SK-N-MC (cell line): ENCODE measurements around the gene MPIG6B.

Experiments used
- DNase-seq: peaks from one replicate; pipeline ENCODE4 v3.0.0-alpha.2; 2011; ENCODE audit warnings: low read depth, low spot score
- H3K27ac ChIP-seq: fragments of 200-600 bp; sonication (generic); 2 replicates; pipeline ENCODE4 v1.5.1; 2016; ENCODE audit warnings: mixed run types
- H3K36me3 ChIP-seq: fragments of 200-600 bp; sonication (generic); 2 replicates; pipeline ENCODE4 v1.6.1; 2017; ENCODE audit warnings: antibody characterized with exemption, low read length, mixed read lengths; ENCODE audit not compliant: insufficient read depth
- H3K4me3 ChIP-seq: fragments of 200-600 bp; sonication (generic); 2 replicates; pipeline ENCODE4 v1.5.1; 2016
- H3K9ac ChIP-seq: fragments of 200-600 bp; sonication (generic); 2 replicates; pipeline ENCODE4 v1.8.0; 2017; ENCODE audit warnings: mixed run types, mixed read lengths; ENCODE audit not compliant: insufficient read length
- H3K9me3 ChIP-seq: fragments of 200-600 bp; sonication (generic); 2 replicates; pipeline ENCODE4 v1.6.1; 2017; ENCODE audit warnings: low read depth, mild to moderate bottlenecking, antibody characterized with exemption, low read length, moderate library complexity, mixed read lengths
- EZH2 ChIP-seq: fragments of 200-600 bp; sonication (generic); IDR thresholded peaks from one replicate; pipeline ENCODE4 v1.6.1; 2017; ENCODE audit warnings: antibody characterized with exemption
- FOXP2 ChIP-seq: optimal IDR thresholded peaks from 2 replicates; pipeline ENCODE3; 2011; ENCODE audit warnings: mild to moderate bottlenecking, moderate library complexity; ENCODE audit not compliant: insufficient read depth; ENCODE audit errors: extremely low read length, control extremely low read depth
- POLR2AphosphoS5 ChIP-seq: IDR thresholded peaks from 2 replicates; pipeline ENCODE4 v1.6.1; 2012; ENCODE audit warnings: mild to moderate bottlenecking, low read depth, low read length, borderline replicate concordance

MPIG6B gene

GRCh38 chr6:31723980-31724691 lies 963 bp downstream of the MPIG6B start:
- DNase-seq, result no peak
- TF ChIP-seq POLR2AphosphoS5 (no peak), EZH2 (no peak), FOXP2 (no peak)
- H3K36me3 ChIP-seq, result peaks cover 6% of the 10 kb centered on the region; the same call in 1 of the 2 replicates
- no peaks in the 10 kb centered on the region for H3K9me3 ChIP-seq
- H3K9ac ChIP-seq, result no peak overlapping the region
- no peak overlapping the region for H3K4me3 ChIP-seq
- no peak overlapping the region for H3K27ac ChIP-seq

DNA sequence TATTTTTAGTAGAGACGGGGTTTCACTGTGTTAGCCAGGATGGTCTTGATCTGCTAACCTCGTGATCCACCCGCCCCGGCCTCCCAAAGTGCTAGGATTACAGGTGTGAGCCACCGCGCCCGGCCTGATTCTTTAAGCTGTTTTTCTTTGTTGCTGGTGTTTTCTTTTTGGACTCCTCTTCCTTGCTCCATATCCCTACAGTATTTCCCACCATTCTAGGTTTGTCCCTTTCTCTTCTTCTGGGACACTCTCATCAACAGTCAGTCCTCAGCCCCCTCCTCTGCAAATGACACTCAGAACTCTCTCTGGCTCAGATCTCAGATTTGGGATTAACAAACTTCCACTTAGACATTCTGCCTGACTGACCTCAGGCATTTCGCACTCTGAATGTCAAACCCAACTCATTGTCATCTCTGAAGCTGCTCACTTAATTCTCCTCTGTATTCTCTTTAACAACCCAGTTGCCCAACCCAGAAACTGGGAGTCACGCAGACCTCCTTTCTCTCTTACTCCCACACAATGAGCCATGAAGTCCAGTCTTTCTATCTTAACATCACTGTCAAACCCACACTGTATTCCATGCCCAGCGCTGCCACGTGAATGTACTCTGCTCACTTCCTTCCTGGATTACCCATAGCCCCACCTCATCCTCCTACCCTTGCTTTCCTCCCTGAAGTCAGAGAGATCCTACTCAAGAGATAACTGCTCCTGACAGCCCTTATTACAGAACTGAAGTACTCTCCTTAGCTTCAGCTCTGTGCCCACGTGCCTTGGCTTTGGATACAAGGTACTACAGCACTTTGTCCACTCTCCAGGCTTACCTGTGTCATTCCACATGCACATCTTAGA lies 2.6 kb downstream of the MPIG6B start:
- Histone ChIP-seq H3K9me3 (no peaks in the 10 kb centered on the region), H3K27ac (no peak overlapping the region), H3K36me3 (peaks cover 9% of the 10 kb centered on the region; the same call in 1 of the 2 replicates), H3K9ac (no peak overlapping the region), H3K4me3 (no peak overlapping the region)
- no peak for DNase-seq
- TF ChIP-seq EZH2 (no peak), POLR2AphosphoS5 (no peak), FOXP2 (no peak)

GRCh38 chr6:31727034-31727716 lies 4.0 kb downstream of the MPIG6B start:
- no peak overlapping the region for H3K9ac ChIP-seq
- TF ChIP-seq POLR2AphosphoS5 (no peak), FOXP2 (no peak), EZH2 (no peak)
- no peak overlapping the region for H3K4me3 ChIP-seq
- H3K36me3 ChIP-seq, result peaks cover 23% of the 10 kb centered on the region
- H3K27ac ChIP-seq, result no peak overlapping the region
- no peak for DNase-seq
- H3K9me3 ChIP-seq, result no peaks in the 10 kb centered on the region

DNA sequence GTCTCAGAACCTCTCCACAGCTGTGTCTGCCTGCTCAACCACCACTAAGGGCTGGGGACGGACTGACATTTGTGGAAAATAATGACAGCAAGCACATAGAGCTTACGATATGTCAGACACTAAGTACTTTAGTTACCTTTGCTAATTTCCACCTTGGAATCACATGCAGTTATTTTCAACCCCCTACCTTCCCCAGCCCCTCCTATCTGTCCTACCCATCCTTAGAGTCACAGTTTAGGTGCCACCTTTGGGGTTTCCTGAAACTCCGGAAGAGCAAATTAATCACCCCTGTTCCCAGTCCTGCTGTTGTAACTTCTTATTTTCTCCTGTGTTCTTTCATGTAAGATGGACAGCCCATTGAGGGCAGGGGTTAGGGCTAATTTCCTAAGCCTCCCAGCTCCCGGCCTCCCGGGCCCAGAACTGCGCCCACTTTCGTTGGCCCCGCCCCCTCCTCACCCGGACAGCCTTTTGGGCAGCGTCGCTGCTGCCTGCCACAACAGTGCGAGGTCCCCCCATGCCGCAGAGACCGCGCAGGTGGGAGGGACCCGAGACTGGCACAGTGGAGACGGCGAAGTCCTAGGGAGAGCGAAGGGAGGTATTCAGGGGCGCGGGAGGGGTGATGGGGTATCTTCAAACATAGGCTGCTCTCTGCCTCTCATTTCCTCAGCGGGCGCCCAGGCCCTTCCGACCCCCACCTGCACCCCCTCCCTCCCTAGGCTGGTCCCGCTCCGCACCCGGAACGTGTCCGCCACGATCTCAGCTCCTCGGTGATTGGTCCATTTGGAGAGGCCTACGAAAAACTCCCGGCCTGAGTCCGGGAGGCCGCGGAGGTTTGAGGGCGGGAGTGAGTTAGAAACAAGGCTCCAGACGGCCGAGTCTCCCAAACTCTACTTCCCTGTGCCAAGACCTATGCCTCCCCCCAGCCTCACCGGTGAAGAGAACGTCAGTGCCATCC lies 4.8 kb downstream of the MPIG6B start:
- H3K9ac ChIP-seq, result no peak overlapping the region
- TF ChIP-seq EZH2 (no peak), FOXP2 (no peak), POLR2AphosphoS5 (no peak)
- no peaks in the 10 kb centered on the region for H3K9me3 ChIP-seq
- no peak overlapping the region for H3K27ac ChIP-seq
- peaks cover 31% of the 10 kb centered on the region for H3K36me3 ChIP-seq
- no peak for DNase-seq
- no peak overlapping the region for H3K4me3 ChIP-seq

- peak within 1 kb of the TSS; percentile 94 for H3K4me3 ChIP-seq
- TF ChIP-seq FOXP2, result no peak
- TF ChIP-seq EZH2, result no peak
- no peak for TF ChIP-seq POLR2AphosphoS5
- H3K27ac ChIP-seq, result peak within 1 kb of the TSS; percentile 35; the same call in 1 of the 2 replicates
- peaks cover 41% of the 10 kb centered on the region for H3K36me3 ChIP-seq
- no peaks in the 10 kb centered on the region for H3K9me3 ChIP-seq
- peak within 1 kb of the TSS; percentile 76 for H3K9ac ChIP-seq
- no peak for DNase-seq
These were observed 5.8 kb downstream of the MPIG6B start, which contains the start of gene DDAH2 for GRCh38 chr6:31728767-31729514. TSS of gene DDAH2 (minus strand) at chr6:31729299. CDS start at chr6:31729161, 138 bp downstream.

DNA sequence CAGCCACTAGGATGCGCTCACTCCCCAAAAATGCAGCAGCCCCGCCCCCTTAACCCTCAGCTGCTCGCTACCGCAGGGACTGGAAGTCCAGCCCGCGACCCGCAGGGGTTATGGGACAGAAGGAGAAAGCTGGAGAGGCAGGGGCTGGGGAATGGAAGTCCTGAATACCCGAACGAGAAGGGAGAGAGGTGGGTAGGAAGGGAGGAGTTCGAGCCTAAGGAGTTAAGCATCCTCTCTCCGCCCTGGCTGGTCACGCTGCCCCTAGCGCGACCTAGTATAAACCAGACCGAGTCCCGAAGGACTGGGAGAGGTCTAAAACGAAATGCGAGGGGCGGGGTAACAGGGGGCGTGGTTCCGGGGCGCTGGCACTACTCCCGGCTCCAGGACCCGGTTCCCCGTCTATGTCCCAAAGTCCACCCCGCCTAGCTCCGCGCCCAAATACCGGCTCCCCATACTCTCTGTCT lies 6.4 kb downstream of the MPIG6B start:
- no peak for DNase-seq
- Histone ChIP-seq H3K9ac (peak overlapping the region; percentile 76), H3K4me3 (peak overlapping the region; percentile 94), H3K9me3 (no peaks in the 10 kb centered on the region), H3K36me3 (peaks cover 47% of the 10 kb centered on the region), H3K27ac (peak overlapping the region; percentile 35; the same call in 1 of the 2 replicates)
- TF ChIP-seq POLR2AphosphoS5, result no peak
- TF ChIP-seq FOXP2, result no peak
- no peak for TF ChIP-seq EZH2
